Measurements from ENCODE around the gene ZNF32. TPM values are rescaled to one million over a fixed set of nuclear protein-coding genes. Genes with fewer than 3 reads are reported as not detected.

ZNF32 gene
- total RNA-seq, 2 experiments from 2014 or later: 18.7 to 19.5 TPM

DNA sequence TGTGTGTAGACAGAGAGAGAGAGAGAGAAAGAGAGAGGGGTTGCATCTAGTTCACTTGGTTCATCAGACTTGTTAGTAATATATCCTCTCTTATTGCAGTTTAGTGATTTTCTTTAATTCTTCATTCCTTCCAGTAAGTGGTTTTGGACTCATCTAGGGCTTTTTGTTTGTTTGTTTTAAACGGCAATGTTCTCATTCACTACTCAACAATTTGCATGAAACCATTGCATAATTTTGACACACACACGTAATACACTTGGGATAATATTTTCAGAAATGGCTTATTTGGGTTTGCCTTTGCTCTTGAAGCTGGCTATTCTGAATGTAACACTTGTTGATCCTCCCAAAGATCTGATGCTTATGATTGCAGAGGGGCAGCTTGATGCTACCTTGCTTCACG lies 16.4 kb upstream of the ZNF32 start:
- peaks cover 0 to 7% of the 10 kb centered on the region in 2 experiments for H3K9me3 ChIP-seq (ENCODE audit: control insufficient read depth in 1 of 2, insufficient read depth in 1 of 2, low read length in 2 of 2)
- H3K27ac Mint-ChIP-seq: no peak overlapping the region
- TF ChIP-seq, protein P1, sequence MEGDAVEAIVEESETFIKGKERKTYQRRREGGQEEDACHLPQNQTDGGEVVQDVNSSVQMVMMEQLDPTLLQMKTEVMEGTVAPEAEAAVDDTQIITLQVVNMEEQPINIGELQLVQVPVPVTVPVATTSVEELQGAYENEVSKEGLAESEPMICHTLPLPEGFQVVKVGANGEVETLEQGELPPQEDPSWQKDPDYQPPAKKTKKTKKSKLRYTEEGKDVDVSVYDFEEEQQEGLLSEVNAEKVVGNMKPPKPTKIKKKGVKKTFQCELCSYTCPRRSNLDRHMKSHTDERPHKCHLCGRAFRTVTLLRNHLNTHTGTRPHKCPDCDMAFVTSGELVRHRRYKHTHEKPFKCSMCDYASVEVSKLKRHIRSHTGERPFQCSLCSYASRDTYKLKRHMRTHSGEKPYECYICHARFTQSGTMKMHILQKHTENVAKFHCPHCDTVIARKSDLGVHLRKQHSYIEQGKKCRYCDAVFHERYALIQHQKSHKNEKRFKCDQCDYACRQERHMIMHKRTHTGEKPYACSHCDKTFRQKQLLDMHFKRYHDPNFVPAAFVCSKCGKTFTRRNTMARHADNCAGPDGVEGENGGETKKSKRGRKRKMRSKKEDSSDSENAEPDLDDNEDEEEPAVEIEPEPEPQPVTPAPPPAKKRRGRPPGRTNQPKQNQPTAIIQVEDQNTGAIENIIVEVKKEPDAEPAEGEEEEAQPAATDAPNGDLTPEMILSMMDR (IDR thresholded peaks at IDR 0.05): no peak
- intact Hi-C loops (cut with DNase I, micrococcal nuclease): no loop called here
- peaks cover 3% of the 10 kb centered on the region for H3K9me3 Mint-ChIP-seq
- H3K36me3 ChIP-seq (ENCODE audit: insufficient read depth, low read length): no peaks in the 10 kb centered on the region
- H3K36me3 Mint-ChIP-seq (ENCODE audit: low read depth): no peaks in the 10 kb centered on the region
- POLR2A ChIA-PET: no interaction called here
- H3K27ac ChIP-seq (ENCODE audit: low read depth in 1 of 2, low read length in 2 of 2): no peak overlapping the region
- H3K27me3 ChIP-seq (ENCODE audit: control insufficient read depth in 1 of 2, insufficient read depth in 2 of 2, low read length in 2 of 2): peaks cover 24 to 25% of the 10 kb centered on the region in 2 experiments
- CTCF ChIA-PET: no interaction called here
- peaks cover 26% of the 10 kb centered on the region for H3K27me3 Mint-ChIP-seq
- H3K4me3 ChIP-seq (ENCODE audit: low read length): no peak overlapping the region
- no peak for DNase-seq
- H3K4me1 ChIP-seq (ENCODE audit: insufficient read depth, low read length): peaks cover 6% of the 10 kb centered on the region
- H3K4me1 Mint-ChIP-seq (ENCODE audit: low read depth): no peaks in the 10 kb centered on the region
- no peak overlapping the region for H3K4me3 Mint-ChIP-seq
- ATAC-seq (ENCODE audit: poor library complexity): no peak

DNA sequence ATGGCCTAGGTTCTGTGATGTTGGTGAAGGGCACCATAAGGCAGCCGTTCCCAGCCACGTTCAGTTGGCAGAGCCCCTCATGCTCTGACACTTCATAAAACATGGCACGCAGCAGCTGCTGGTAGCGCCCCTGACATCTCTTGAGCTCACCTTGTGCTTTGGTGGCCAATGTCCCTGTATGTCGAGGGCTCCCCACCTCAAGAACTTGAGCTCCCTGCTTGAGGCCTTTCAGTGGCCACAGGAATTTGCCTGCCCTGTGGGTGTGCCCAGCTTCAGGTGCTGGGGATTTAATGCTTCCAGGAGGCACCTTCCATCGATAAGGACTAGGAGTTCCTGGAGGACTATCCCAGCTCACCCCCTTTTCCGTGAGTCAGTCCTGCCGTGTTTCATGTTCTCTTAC lies 9.5 kb upstream of the ZNF32 start:
- Mint-ChIP-seq H3K4me3 (no peak overlapping the region), H3K4me1 (ENCODE audit: low read depth) (no peaks in the 10 kb centered on the region), H3K27ac (no peak overlapping the region), H3K27me3 (peaks cover 19% of the 10 kb centered on the region), H3K9me3 (peaks cover 3% of the 10 kb centered on the region), H3K36me3 (ENCODE audit: low read depth) (no peaks in the 10 kb centered on the region)
- ChIA-PET POLR2A (interaction anchor here (0.9 kb wide), 1 partner anchor 9 kb away, joined by 3 read pairs; the partner anchor contains the start of gene ZNF32), CTCF (no interaction called here)
- no peaks in the 10 kb centered on the region for H3K36me3 ChIP-seq (ENCODE audit: insufficient read depth, low read length)
- DNase-seq: no peak
- ATAC-seq (ENCODE audit: poor library complexity): no peak
- H3K4me3 ChIP-seq (ENCODE audit: low read length): no peak overlapping the region
- intact Hi-C loops (cut with DNase I, micrococcal nuclease): no loop called here
- H3K27ac ChIP-seq (ENCODE audit: low read depth in 1 of 2, low read length in 2 of 2): no peak overlapping the region
- H3K9me3 ChIP-seq (ENCODE audit: control insufficient read depth in 1 of 2, insufficient read depth in 1 of 2, low read length in 2 of 2): no peaks in the 10 kb centered on the region
- TF ChIP-seq, protein P1 (IDR thresholded peaks at IDR 0.05): no peak
- peaks cover 0 to 6% of the 10 kb centered on the region in 2 experiments for H3K27me3 ChIP-seq (ENCODE audit: control insufficient read depth in 1 of 2, insufficient read depth in 2 of 2, low read length in 2 of 2)
- H3K4me1 ChIP-seq (ENCODE audit: insufficient read depth, low read length): no peaks in the 10 kb centered on the region

DNA sequence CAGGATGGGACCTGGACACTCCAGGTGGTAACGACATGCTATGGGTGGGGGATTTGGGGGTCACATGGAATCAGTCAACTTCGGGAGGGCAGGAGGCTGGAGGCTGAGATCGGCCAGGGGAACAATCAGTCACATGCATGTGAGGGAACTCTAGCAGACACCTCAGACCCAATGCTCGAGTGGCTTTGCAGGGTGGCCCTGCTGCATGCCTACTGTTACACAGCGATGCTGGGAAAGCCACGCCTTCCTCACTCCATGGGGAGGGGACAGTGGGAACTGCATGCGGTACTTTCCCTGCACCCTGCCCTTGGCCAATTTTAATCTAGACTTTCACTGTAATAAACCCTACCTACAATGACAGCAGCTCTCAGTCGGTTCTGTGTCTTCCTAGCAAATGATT lies 6.6 kb upstream of the ZNF32 start:
- Histone ChIP-seq H3K9me3 (ENCODE audit: control insufficient read depth in 1 of 2, insufficient read depth in 1 of 2, low read length in 2 of 2) (no peaks in the 10 kb centered on the region), H3K4me1 (ENCODE audit: insufficient read depth, low read length) (no peaks in the 10 kb centered on the region), H3K4me3 (ENCODE audit: low read length) (no peak overlapping the region), H3K27ac (ENCODE audit: low read depth in 1 of 2, low read length in 2 of 2) (no peak overlapping the region), H3K36me3 (ENCODE audit: insufficient read depth, low read length) (no peaks in the 10 kb centered on the region), H3K27me3 (ENCODE audit: control insufficient read depth in 1 of 2, insufficient read depth in 2 of 2, low read length in 2 of 2) (peaks cover 0 to 6% of the 10 kb centered on the region in 2 experiments)
- no peaks in the 10 kb centered on the region for H3K9me3 Mint-ChIP-seq
- intact Hi-C loops (cut with DNase I, micrococcal nuclease): no loop called here
- H3K27me3 Mint-ChIP-seq: peaks cover 19% of the 10 kb centered on the region
- H3K27ac Mint-ChIP-seq: no peak overlapping the region
- DNase-seq (no peak), ATAC-seq (ENCODE audit: poor library complexity) (no peak)
- H3K4me1 Mint-ChIP-seq (ENCODE audit: low read depth): no peaks in the 10 kb centered on the region
- H3K36me3 Mint-ChIP-seq (ENCODE audit: low read depth): no peaks in the 10 kb centered on the region
- no peak overlapping the region for H3K4me3 Mint-ChIP-seq
- CTCF ChIA-PET: no interaction called here
- POLR2A ChIA-PET: no interaction called here
- TF ChIP-seq, protein P1 (IDR thresholded peaks at IDR 0.05): no peak

All from CD4-positive, alpha-beta T cell (primary cell).